ENCODE results near the gene FAIM.

DNA sequence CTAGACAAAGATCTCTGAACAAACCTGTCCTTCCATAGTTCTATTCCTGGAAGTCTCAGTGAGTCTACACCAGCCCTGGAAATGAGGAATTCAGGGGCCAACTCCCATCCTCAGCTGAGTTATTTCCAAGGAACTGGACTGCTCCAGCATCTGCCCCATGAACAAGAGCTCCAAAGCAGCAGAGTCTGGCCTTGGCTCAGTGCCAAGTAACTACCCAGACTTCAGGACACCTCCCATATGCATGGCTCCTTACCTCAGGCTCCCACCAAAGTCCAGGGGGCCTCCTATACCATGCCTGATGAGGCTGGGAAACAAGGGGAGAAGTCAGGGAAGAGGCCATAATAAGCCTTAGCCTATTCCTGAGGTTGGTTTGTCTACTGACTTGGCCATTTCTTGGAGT lies 45.0 kb downstream of the FAIM start:
- TF ChIP-seq POLR2A (IDR thresholded peaks at IDR 0.05) (no peak), POLR2AphosphoS5 (IDR thresholded peaks at IDR 0.05) (peak in 1 of 3 donors; percentile 8)
- TF ChIP-seq, protein P1, sequence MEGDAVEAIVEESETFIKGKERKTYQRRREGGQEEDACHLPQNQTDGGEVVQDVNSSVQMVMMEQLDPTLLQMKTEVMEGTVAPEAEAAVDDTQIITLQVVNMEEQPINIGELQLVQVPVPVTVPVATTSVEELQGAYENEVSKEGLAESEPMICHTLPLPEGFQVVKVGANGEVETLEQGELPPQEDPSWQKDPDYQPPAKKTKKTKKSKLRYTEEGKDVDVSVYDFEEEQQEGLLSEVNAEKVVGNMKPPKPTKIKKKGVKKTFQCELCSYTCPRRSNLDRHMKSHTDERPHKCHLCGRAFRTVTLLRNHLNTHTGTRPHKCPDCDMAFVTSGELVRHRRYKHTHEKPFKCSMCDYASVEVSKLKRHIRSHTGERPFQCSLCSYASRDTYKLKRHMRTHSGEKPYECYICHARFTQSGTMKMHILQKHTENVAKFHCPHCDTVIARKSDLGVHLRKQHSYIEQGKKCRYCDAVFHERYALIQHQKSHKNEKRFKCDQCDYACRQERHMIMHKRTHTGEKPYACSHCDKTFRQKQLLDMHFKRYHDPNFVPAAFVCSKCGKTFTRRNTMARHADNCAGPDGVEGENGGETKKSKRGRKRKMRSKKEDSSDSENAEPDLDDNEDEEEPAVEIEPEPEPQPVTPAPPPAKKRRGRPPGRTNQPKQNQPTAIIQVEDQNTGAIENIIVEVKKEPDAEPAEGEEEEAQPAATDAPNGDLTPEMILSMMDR (IDR thresholded peaks at IDR 0.05 in 8 of 11, conservative IDR thresholded peaks at IDR 0.05 in 3 of 11), result no peak
